H1 (cell line): ENCODE measurements around the gene EFCAB10. TPM values are rescaled to one million over a fixed set of nuclear protein-coding genes. Genes with fewer than 3 reads are reported as not detected.
A peak's percentile ranks its signal among the peaks of the same experiment; 100 is the strongest.

Experiments
- CTCF ChIA-PET: fragments of 300-600 bp; sonication (Branson Sonifier 250); formaldehyde crosslinking; loops from one replicate; lab custom pipeline; 2021; ENCODE audit not compliant: partially characterized antibody; lab: Charles Lee
- POLR2A ChIA-PET: fragments of 300-600 bp; sonication (Branson Sonifier 250); formaldehyde crosslinking; loops from one replicate; lab custom pipeline; 2021; ENCODE audit warnings: inconsistent platforms; ENCODE audit not compliant: partially characterized antibody; lab: Charles Lee
- DNase-seq, 2 experiments: peaks; one replicate each; pipeline versions ENCODE4 v3.0.0 to v3.0.0-alpha.2; 2010 to 2022; ENCODE audit warnings: low spot score in 2 of 2, low read depth in 1 of 2, mixed read lengths in 1 of 2
- FAIRE-seq: peaks from 2 replicates; lab custom pipeline; 2011; peaks lifted over from hg19 to GRCh38; lab: Jason Lieb, UNC
- H2AFZ ChIP-seq: 2 replicates; pipeline ENCODE4 v1.8.1; 2012; ENCODE audit warnings: low read length, inconsistent platforms
- H2AK5ac ChIP-seq: 2 replicates; pipeline ENCODE4 v1.6.1; 2013; ENCODE audit warnings: low read depth, low read length
- H2BK120ac ChIP-seq: replicated peaks from 2 replicates; pipeline ENCODE3; 2013; ENCODE audit warnings: low read depth, low read length, inconsistent platforms
- H2BK12ac ChIP-seq: 2 replicates; pipeline ENCODE4 v1.6.1; 2013; ENCODE audit warnings: low read depth, low read length
- H2BK15ac ChIP-seq: 2 replicates; pipeline ENCODE4 v1.6.1; 2013; ENCODE audit warnings: low read length
- H2BK20ac ChIP-seq: 2 replicates; pipeline ENCODE4 v1.6.1; 2013; ENCODE audit warnings: low read length
- H2BK5ac ChIP-seq: 2 replicates; pipeline ENCODE4 v1.6.1; 2013; ENCODE audit warnings: low read depth, low read length
- H3K14ac ChIP-seq: 2 replicates; pipeline ENCODE4 v1.6.1; 2013; ENCODE audit warnings: inconsistent platforms; ENCODE audit not compliant: insufficient read length
- H3K18ac ChIP-seq: 2 replicates; pipeline ENCODE4 v1.6.1; 2013; ENCODE audit warnings: low read length; ENCODE audit errors: extremely low read depth
- H3K23ac ChIP-seq: 2 replicates; pipeline ENCODE4 v1.6.1; 2013; ENCODE audit warnings: inconsistent platforms; ENCODE audit not compliant: insufficient read length
- H3K23me2 ChIP-seq: 2 replicates; pipeline ENCODE4 v1.6.1; 2013; ENCODE audit warnings: low read depth, low read length
- H3K27ac ChIP-seq: 2 replicates; pipeline ENCODE4 v1.6.1; 2011; ENCODE audit warnings: low read depth, low read length, inconsistent platforms
- H3K27me3 ChIP-seq, 4 experiments: replicated peaks in 1 of 4; 1 replicate in 1 of 4; 2 replicates in 3 of 4; pipeline versions ENCODE4 v1.6.1 to v1.8.1; 2011 to 2013; ENCODE audit warnings: low read length in 3 of 4, mild to moderate bottlenecking in 3 of 4, inconsistent platforms in 2 of 4, mixed read lengths in 2 of 4, moderate library complexity in 1 of 4; ENCODE audit not compliant: control insufficient read depth in 3 of 4, insufficient read depth in 3 of 4; ENCODE audit errors: extremely low read depth in 1 of 4
- H3K36me3 ChIP-seq, 4 experiments: 2 replicates each; pipeline versions ENCODE4 v1.6.1 to v1.8.1; 2011 to 2013; ENCODE audit warnings: mild to moderate bottlenecking in 4 of 4, low read length in 3 of 4, moderate library complexity in 2 of 4, control low read depth in 1 of 4, inconsistent platforms in 1 of 4; ENCODE audit not compliant: insufficient read depth in 4 of 4, control insufficient read depth in 2 of 4
- H3K4ac ChIP-seq: replicated peaks from 2 replicates; pipeline ENCODE3; 2013; ENCODE audit warnings: low read length, low read depth, mixed read lengths, inconsistent platforms; ENCODE audit not compliant: insufficient read length
- H3K4me1 ChIP-seq, 4 experiments: replicated peaks in 1 of 4; 1 replicate in 1 of 4; 2 replicates in 3 of 4; pipeline versions ENCODE4 v1.6.1 to v1.8.1; 2011 to 2013; ENCODE audit warnings: low read length in 3 of 4, inconsistent platforms in 2 of 4, mixed read lengths in 1 of 4; ENCODE audit not compliant: insufficient read depth in 4 of 4, control insufficient read depth in 3 of 4
- H3K4me2 ChIP-seq, 2 experiments: 2 replicates each; pipeline versions ENCODE4 v1.6.1 to v1.8.1; 2011 to 2013; ENCODE audit warnings: low read depth in 2 of 2, low read length in 2 of 2, control low read depth in 1 of 2, inconsistent platforms in 1 of 2, mild to moderate bottlenecking in 1 of 2; ENCODE audit not compliant: insufficient read depth in 1 of 2
- H3K4me3 ChIP-seq, 4 experiments: fragments of 200-600, 300-600 bp in 1 of 4; sonication (generic), shearing (Covaris generic), sonication (Bioruptor Twin) in 1 of 4; 2 replicates each; pipeline versions ENCODE4 v1.5.1 to v1.8.1; 2011 to 2016; ENCODE audit warnings: low read length in 4 of 4, low read depth in 3 of 4, control low read depth in 2 of 4, inconsistent platforms in 2 of 4, mild to moderate bottlenecking in 2 of 4, mixed read lengths in 1 of 4, moderate library complexity in 1 of 4; ENCODE audit not compliant: insufficient read depth in 2 of 4; ENCODE audit errors: extremely low read depth in 1 of 4
- H3K56ac ChIP-seq: replicated peaks from 2 replicates; pipeline ENCODE3; 2013; ENCODE audit warnings: low read depth, mild to moderate bottlenecking, mixed read lengths, low read length, inconsistent platforms; ENCODE audit not compliant: insufficient read length
- H3K79me1 ChIP-seq: 2 replicates; pipeline ENCODE4 v1.6.1; 2013; ENCODE audit warnings: low read depth, low read length, control low read depth
- H3K79me2 ChIP-seq, 2 experiments: 2 replicates each; pipeline versions ENCODE4 v1.6.1 to v1.8.1; 2012 to 2013; ENCODE audit warnings: low read length in 2 of 2, mild to moderate bottlenecking in 2 of 2, inconsistent platforms in 1 of 2; ENCODE audit not compliant: insufficient read depth in 2 of 2, control insufficient read depth in 1 of 2
- H3K9ac ChIP-seq, 4 experiments: replicated peaks in 1 of 4; 1 replicate in 1 of 4; 2 replicates in 3 of 4; pipeline versions ENCODE4 v1.6.1 to v1.8.1; 2011 to 2013; ENCODE audit warnings: low read depth in 3 of 4, low read length in 3 of 4, control low read depth in 2 of 4, mild to moderate bottlenecking in 2 of 4, moderate library complexity in 2 of 4, inconsistent platforms in 1 of 4; ENCODE audit errors: extremely low read depth in 1 of 4
- H3K9me3 ChIP-seq, 2 experiments: 2 replicates each; pipeline versions ENCODE4 v1.6.1 to v1.8.1; 2012 to 2013; ENCODE audit warnings: mild to moderate bottlenecking in 2 of 2, moderate library complexity in 2 of 2, control low read depth in 1 of 2, inconsistent platforms in 1 of 2, low read depth in 1 of 2, low read length in 1 of 2, mixed read lengths in 1 of 2; ENCODE audit not compliant: insufficient read depth in 2 of 2
- H4K20me1 ChIP-seq, 2 experiments: replicated peaks in 1 of 2; 2 replicates each; pipeline versions ENCODE3 to v1.8.1; 2011 to 2013; ENCODE audit warnings: inconsistent platforms in 2 of 2, low read length in 2 of 2, mild to moderate bottlenecking in 1 of 2; ENCODE audit not compliant: insufficient read depth in 2 of 2, control insufficient read depth in 1 of 2
- H4K5ac ChIP-seq: 2 replicates; pipeline ENCODE4 v1.6.1; 2013; ENCODE audit warnings: low read length, low read depth, mixed read lengths, inconsistent platforms; ENCODE audit not compliant: insufficient read length
- H4K8ac ChIP-seq: 2 replicates; pipeline ENCODE4 v1.8.0; 2013; ENCODE audit warnings: mild to moderate bottlenecking, moderate library complexity, low read length, inconsistent platforms; ENCODE audit not compliant: insufficient read depth; ENCODE audit errors: extremely low read depth
- H4K91ac ChIP-seq: replicated peaks from 2 replicates; pipeline ENCODE3; 2013; ENCODE audit warnings: low read length, mixed read lengths, inconsistent platforms; ENCODE audit not compliant: insufficient read length
- KDM4A ChIP-seq: IDR thresholded peaks from one replicate; pipeline ENCODE4 v1.7.1; 2012; ENCODE audit warnings: low read depth, mild to moderate bottlenecking, moderate library complexity, low read length, inconsistent platforms; ENCODE audit not compliant: severe bottlenecking
- POLR2AphosphoS5 ChIP-seq: IDR thresholded peaks from 2 replicates; pipeline ENCODE4 v1.6.1; 2011; ENCODE audit warnings: low read depth, low read length
- WGBS, 2 experiments: shearing (Covaris generic) in 1 of 2; methylation state at CpG; one replicate each; pipeline versions ENCODE4 v1.1.6 to v1.1.7; 2013 to 2015; ENCODE audit warnings: low lambda C conversion rate in 2 of 2, mixed read lengths in 2 of 2, inconsistent platforms in 1 of 2, low coverage in 1 of 2, missing lambda C conversion rate in 1 of 2; ENCODE audit not compliant: insufficient replicate concordance in 2 of 2, insufficient coverage in 1 of 2, insufficient read length in 1 of 2; ENCODE audit errors: extremely low coverage in 1 of 2, missing lambda C conversion rate in 1 of 2; 5-methylcytosine and 5-hydroxymethylcytosine counted together
- polyA plus RNA-seq, 7 experiments: library from polyadenylated mRNA; depleted of rRNA in 3 of 7; stranded (reverse) in 5 of 7; unstranded in 2 of 7; fragments of >200 nt in 5 of 7; fragments of 200-250 nt in 2 of 7; gene quantifications; 1 replicate in 5 of 7; 2 replicates in 1 of 7; 4 replicates in 1 of 7; pipeline versions ENCODE4 v1.2.1 to v1.2.3, GENCODE V29; 2011 to 2013; ENCODE audit warnings: missing spikeins in 2 of 7, mixed read lengths in 2 of 7
- total RNA-seq: library from RNA; stranded (reverse); fragmentation: NEBNext Ultra II Directional; extraction: Animal tissue kit (Norgen Biotek cat#: 25700); gene quantifications from 2 replicates; pipeline ENCODE4 v1.2.1, GENCODE V29; 2021
- TF ChIP-seq, protein P1 (sequence below), 3 experiments: IDR thresholded peaks; 1 replicate in 2 of 3; 2 replicates in 1 of 3; pipeline versions ENCODE4 v1.5.1 to v1.6.1; 2011; ENCODE audit warnings: low read length in 3 of 3, mild to moderate bottlenecking in 3 of 3, inconsistent platforms in 2 of 3, low read depth in 1 of 3, moderate library complexity in 1 of 3; ENCODE audit not compliant: insufficient read depth in 1 of 3; ENCODE audit errors: control extremely low read depth in 1 of 3

Gene EFCAB10
- total and polyA plus RNA-seq, 2 of the 8 experiments (the other 6 are each of a cell fraction or from before 2014, with no cell fraction given): 0.80 to 3.1 TPM

DNA sequence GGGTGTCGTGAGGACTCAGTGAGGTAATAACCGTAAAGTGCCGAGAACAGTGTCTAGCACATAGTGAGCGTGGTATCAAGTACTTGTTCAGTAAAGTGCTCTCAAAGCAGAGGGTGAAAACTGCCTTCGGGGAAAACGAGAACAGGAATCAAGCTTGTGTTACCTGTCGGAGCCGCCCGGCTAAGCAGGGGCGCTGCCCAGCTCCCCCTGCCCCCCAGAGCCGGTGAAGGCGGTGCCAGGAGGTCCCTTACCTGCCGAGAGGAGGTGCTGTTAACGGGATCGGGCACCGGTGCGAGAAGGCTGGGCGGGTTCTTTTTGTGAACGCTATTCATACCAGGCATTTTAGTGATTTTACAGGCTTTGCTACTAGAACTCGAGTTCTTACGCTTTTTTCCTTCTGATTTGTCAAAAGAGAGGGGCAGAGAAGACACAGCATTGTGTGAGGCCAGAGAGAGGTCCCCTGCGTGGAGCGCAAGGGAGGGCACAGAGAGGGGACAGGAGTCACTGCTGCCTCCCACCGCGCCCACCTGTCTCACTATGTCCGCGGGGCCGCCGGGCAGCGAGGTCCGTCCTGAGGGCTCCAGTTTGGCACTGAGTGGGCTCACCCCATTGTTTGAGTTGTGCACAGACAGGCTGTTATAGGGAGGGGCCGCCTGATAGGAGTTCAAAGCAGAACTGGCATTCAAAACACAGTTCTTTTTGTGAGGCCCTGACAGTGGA, 32.5 kb upstream of the EFCAB10 start:
- no peak overlapping the region for H2BK5ac ChIP-seq
- FAIRE-seq: no peak
- WGBS, 2 experiments: 94% methylated on average over 32 of the region's 32 CpGs; no CpG with 5 or more reads in 1 of the 2 experiments
- H3K23me2 ChIP-seq: no peaks in the 10 kb centered on the region
- peaks cover 4% of the 10 kb centered on the region; the same call in 1 of the 2 replicates for H3K79me1 ChIP-seq
- H3K79me2 ChIP-seq: no peaks in the 10 kb centered on the region
- H2AFZ ChIP-seq: no peak overlapping the region
- peaks cover 11 to 46% (median 24%) of the 10 kb centered on the region in 4 experiments for H3K36me3 ChIP-seq
- H3K14ac ChIP-seq: no peak overlapping the region
- no peaks in the 10 kb centered on the region for H3K27me3 ChIP-seq
- H3K9me3 ChIP-seq: no peaks in the 10 kb centered on the region
- peaks cover 0 to 4% of the 10 kb centered on the region in 2 experiments for H4K20me1 ChIP-seq
- ChIA-PET CTCF (interaction anchor here (0.8 kb wide), 1 partner anchor 30 kb away, joined by 3 read pairs; no protein-coding TSS in a partner anchor), POLR2A (interaction anchor here (0.6 to 2.2 kb wide), 5 partner anchors 11 to 33 kb away, joined by 3 to 6 read pairs (median 3); partner anchors contain the start of gene EFCAB10)
- no peaks in the 10 kb centered on the region; a peak in 1 of 7 replicates for H3K4me1 ChIP-seq
- no peak overlapping the region for H2BK15ac ChIP-seq
- no peak overlapping the region; a peak in 1 of 7 replicates for H3K9ac ChIP-seq
- H3K23ac ChIP-seq: no peak overlapping the region
- H3K4me2 ChIP-seq: no peak overlapping the region
- no peak overlapping the region for H2BK120ac ChIP-seq
- H4K8ac ChIP-seq: peak overlapping the region; percentile 63; the same call in 1 of the 2 replicates
- H3K27ac ChIP-seq: no peak overlapping the region
- TF ChIP-seq POLR2AphosphoS5 (peak; percentile 17; the same call in 1 of the 2 replicates), KDM4A (no peak)
- TF ChIP-seq, protein P1, sequence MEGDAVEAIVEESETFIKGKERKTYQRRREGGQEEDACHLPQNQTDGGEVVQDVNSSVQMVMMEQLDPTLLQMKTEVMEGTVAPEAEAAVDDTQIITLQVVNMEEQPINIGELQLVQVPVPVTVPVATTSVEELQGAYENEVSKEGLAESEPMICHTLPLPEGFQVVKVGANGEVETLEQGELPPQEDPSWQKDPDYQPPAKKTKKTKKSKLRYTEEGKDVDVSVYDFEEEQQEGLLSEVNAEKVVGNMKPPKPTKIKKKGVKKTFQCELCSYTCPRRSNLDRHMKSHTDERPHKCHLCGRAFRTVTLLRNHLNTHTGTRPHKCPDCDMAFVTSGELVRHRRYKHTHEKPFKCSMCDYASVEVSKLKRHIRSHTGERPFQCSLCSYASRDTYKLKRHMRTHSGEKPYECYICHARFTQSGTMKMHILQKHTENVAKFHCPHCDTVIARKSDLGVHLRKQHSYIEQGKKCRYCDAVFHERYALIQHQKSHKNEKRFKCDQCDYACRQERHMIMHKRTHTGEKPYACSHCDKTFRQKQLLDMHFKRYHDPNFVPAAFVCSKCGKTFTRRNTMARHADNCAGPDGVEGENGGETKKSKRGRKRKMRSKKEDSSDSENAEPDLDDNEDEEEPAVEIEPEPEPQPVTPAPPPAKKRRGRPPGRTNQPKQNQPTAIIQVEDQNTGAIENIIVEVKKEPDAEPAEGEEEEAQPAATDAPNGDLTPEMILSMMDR (IDR thresholded peaks at IDR 0.05; ENCODE audit: control extremely low read depth in 1 of 3, insufficient read depth in 1 of 3, low read depth in 1 of 3, low read length in 3 of 3): 0 out of 4 replicates have a peak, but pooled peaks of 1 of the 3 experiments have one; percentile 13
- H4K5ac ChIP-seq: no peak overlapping the region
- no peak overlapping the region for H3K18ac ChIP-seq
- no peak overlapping the region for H3K56ac ChIP-seq
- H2BK12ac ChIP-seq: no peak overlapping the region
- no peak overlapping the region for H2AK5ac ChIP-seq
- no peak overlapping the region for H2BK20ac ChIP-seq
- no peak for DNase-seq
- no peak overlapping the region for H3K4me3 ChIP-seq
- no peak overlapping the region for H3K4ac ChIP-seq
- H4K91ac ChIP-seq: no peak overlapping the region
